HepG2 (cell line): ENCODE data around the gene KLHL35. TPM values are rescaled to one million over a fixed set of nuclear protein-coding genes. Genes with fewer than 3 reads are reported as not detected.

Source experiments
- ATAC-seq: fragments of 200-7000 bp; cut with Tn5 transposase; 3 replicates; pipeline ENCODE4 v1.9.1; 2020; ENCODE audit warnings: mild to moderate bottlenecking, moderate library complexity
- BruUV-seq: library from RNA; stranded (reverse); fragments of 400-500 nt; replicated peaks from 2 replicates; lab custom pipeline; 2021; lab: Mats Ljungman, UMichigan
- CTCF ChIA-PET: fragments of 300-600 bp; formaldehyde crosslinking; extraction: SDS; loops from one replicate; lab custom pipeline; 2021; ENCODE audit warnings: low total read pairs, inconsistent platforms, low intra/inter-chr PET ratio; lab: Yijun Ruan, JAX
- POLR2A ChIA-PET: fragments of 350-600 bp; sonication (Branson Sonifier 250); formaldehyde crosslinking; loops from one replicate; lab custom pipeline; 2020; ENCODE audit warnings: antibody characterized with exemption, inconsistent platforms; lab: Yijun Ruan, JAX
- DNase-seq: peaks from one replicate; pipeline ENCODE4 v3.0.0-alpha.2; 2015; ENCODE audit warnings: low spot score
- FAIRE-seq: peaks from 3 replicates; lab custom pipeline; 2011; peaks lifted over from hg19 to GRCh38; lab: Jason Lieb, UNC
- H2AFZ ChIP-seq: one replicate; pipeline ENCODE4 v1.6.1; 2011; ENCODE audit warnings: low read length, inconsistent platforms
- H3K27ac ChIP-seq: fragments of 300-600 bp; 3 replicates; pipeline ENCODE4 v1.8.0; 2011; ENCODE audit warnings: mixed run types, mild to moderate bottlenecking, mixed read lengths, low read length, inconsistent platforms; ENCODE audit not compliant: insufficient read depth; ENCODE audit errors: extremely low read length
- H3K27me3 ChIP-seq, 2 experiments: fragments of 200-600 bp in 1 of 2; 2 replicates in 1 of 2; 3 replicates in 1 of 2; pipeline versions ENCODE4 v1.6.0 to v1.8.0; 2011; ENCODE audit warnings: low read length in 2 of 2, mild to moderate bottlenecking in 2 of 2, moderate library complexity in 2 of 2, inconsistent platforms in 1 of 2; ENCODE audit not compliant: insufficient read depth in 2 of 2, control insufficient read depth in 1 of 2
- H3K36me3 ChIP-seq, 2 experiments: fragments of 200-600 bp in 1 of 2; replicated peaks in 1 of 2; 2 replicates in 1 of 2; 3 replicates in 1 of 2; pipeline versions ENCODE4 v1.5.1 to v1.8.0; 2011; ENCODE audit warnings: low read length in 2 of 2, inconsistent platforms in 1 of 2; ENCODE audit not compliant: insufficient read depth in 2 of 2, control insufficient read depth in 1 of 2
- H3K4me1 ChIP-seq: 2 replicates; pipeline ENCODE4 v1.5.1; 2012; ENCODE audit warnings: low read length, inconsistent platforms; ENCODE audit not compliant: insufficient read depth
- H3K4me2 ChIP-seq: 2 replicates; pipeline ENCODE4 v1.6.0; 2011; ENCODE audit warnings: low read depth, low read length, inconsistent platforms
- H3K4me3 ChIP-seq, 3 experiments: fragments of 200-600 bp in 1 of 3; sonication (generic), shearing (Covaris generic) in 1 of 3; replicated peaks in 1 of 3; 2 replicates each; pipeline ENCODE4 v1.5.1; 2011 to 2016; ENCODE audit warnings: low read length in 3 of 3, inconsistent platforms in 2 of 3, low read depth in 2 of 3, mild to moderate bottlenecking in 2 of 3, control low read depth in 1 of 3, mixed read lengths in 1 of 3; ENCODE audit not compliant: insufficient read depth in 1 of 3
- H3K79me2 ChIP-seq: one replicate; pipeline ENCODE4 v1.6.1; 2011; ENCODE audit warnings: low read length, inconsistent platforms; ENCODE audit not compliant: insufficient read depth
- H3K9ac ChIP-seq: 2 replicates; pipeline ENCODE4 v1.6.0; 2011; ENCODE audit warnings: mild to moderate bottlenecking, low read depth, low read length, inconsistent platforms; ENCODE audit not compliant: insufficient read depth
- H3K9me3 ChIP-seq: 2 replicates; pipeline ENCODE4 v1.5.1; 2012; ENCODE audit warnings: mild to moderate bottlenecking, low read length
- H4K20me1 ChIP-seq: 2 replicates; pipeline ENCODE4 v1.6.0; 2011; ENCODE audit warnings: inconsistent platforms, mild to moderate bottlenecking, low read length, moderate library complexity; ENCODE audit not compliant: insufficient read depth
- NFYB ChIP-seq: sonication (generic); formaldehyde crosslinking; IDR thresholded peaks from 2 replicates; pipeline ENCODE4 v1.4.0; 2020; ENCODE audit warnings: missing genetic modification reagents
- WGBS: methylation state at CpG from one replicate; pipeline ENCODE4 v1.1.6; 2017; ENCODE audit warnings: low lambda C conversion rate; 5-methylcytosine and 5-hydroxymethylcytosine counted together
- in situ Hi-C: cut with HindIII; loops from 2 replicates; pipeline ENCODE4 v1.10.0; 2017; ENCODE audit warnings: low pct_unique_long_range_greater_than_20kb; ENCODE audit not compliant: extremely low pct_ligation_motif_present
- intact Hi-C: fragments of 100-400 bp; cut with micrococcal nuclease; formaldehyde crosslinking; loops from one replicate; pipeline ENCODE4 v1.10.0; 2022; ENCODE audit not compliant: unreplicated experiment
- polyA plus RNA-seq, 8 experiments: library from polyadenylated mRNA; depleted of rRNA in 3 of 8; stranded (reverse) in 7 of 8; unstranded in 1 of 8; fragments of >200 nt; fragmentation: Illumina TruSeq in 4 of 8; extraction: Trizol in 4 of 8; gene quantifications; 2 replicates each; pipeline versions ENCODE4 v1.2.1 to v1.2.3, GENCODE V29; 2011 to 2016; ENCODE audit warnings: low read depth in 4 of 8, missing spikeins in 1 of 8, mixed read lengths in 1 of 8; ENCODE audit not compliant: insufficient read depth in 1 of 8
- small RNA-seq, 3 experiments: library from RNA; depleted of rRNA; stranded (forward); fragments of <200 nt; gene quantifications; one replicate each; pipeline ENCODE3, GENCODE V24; 2012; ENCODE audit warnings: low read depth in 2 of 3, low replicate concordance in 1 of 3; ENCODE audit not compliant: insufficient read length in 3 of 3, insufficient read depth in 2 of 3
- total RNA-seq, 5 experiments: library from RNA; depleted of rRNA; stranded (reverse); fragments of >200 nt; fragmentation: Illumina TruSeq; extraction: Trizol; gene quantifications; 2 replicates each; pipeline ENCODE4 v1.2.3, GENCODE V29; 2016; ENCODE audit warnings: low read depth in 1 of 5

Gene KLHL35
- total and polyA plus RNA-seq, 2 of the 13 experiments (the other 11 are each of a cell fraction or from before 2014, with no cell fraction given) = not detected

- Histone ChIP-seq H3K27ac (no peak overlapping the region), H3K4me2 (no peak overlapping the region), H3K27me3 (peaks cover 7 to 34% of the 10 kb centered on the region in 2 experiments), H3K36me3 (no peaks in the 10 kb centered on the region), H3K9me3 (no peaks in the 10 kb centered on the region), H2AFZ (no peak overlapping the region), H3K9ac (no peak overlapping the region), H3K79me2 (no peaks in the 10 kb centered on the region), H3K4me3 (no peak overlapping the region), H4K20me1 (peaks cover 4% of the 10 kb centered on the region; the same call in 1 of the 2 replicates), H3K4me1 (peaks cover 45% of the 10 kb centered on the region)
- in situ Hi-C loops = no loop called here
- POLR2A ChIA-PET = interaction anchor here (1.2 to 2.2 kb wide), 3 partner anchors 9 to 30 kb away, joined by 3 to 13 read pairs (median 4); no protein-coding TSS in a partner anchor
- WGBS = 35% methylated on average over 8 of the region's 8 CpGs
- TF ChIP-seq NFYB = no peak
- no TSS peak for BruUV-seq
- CTCF ChIA-PET = no interaction called here
- no peak for ATAC-seq
- intact Hi-C loops = no loop called here
- no peak for FAIRE-seq
- no peak for DNase-seq
Observed at GRCh38 chr11:75373201-75373600, 59.8 kb downstream of the KLHL35 start.

Small RNA genes within 50 kb of the gene (small RNA-seq; reads per million reads assigned to genes)
- gene SNORD15A (0 reads per million in 3 experiments), gene SNORD15B (97.7 to 556 (median 470) reads per million in 3 experiments)

Other genes with a start within 250 kb of the KLHL35 start
- gene TPBGL, start 192.4 kb downstream of the KLHL35 start, total RNA-seq (2016; rRNA removed; fragmentation: Illumina TruSeq; extraction: Trizol) = not detected in 2 replicates
- not detected in 2 replicates for gene TPBGL, start 192.4 kb downstream of the KLHL35 start, polyA plus RNA-seq (2011; rRNA removed)
- gene ARRB1, start 81.5 kb downstream of the KLHL35 start, total RNA-seq (2016; rRNA removed; fragmentation: Illumina TruSeq; extraction: Trizol) = 22.5 and 25.2 TPM in 2 replicates
- 35.7 and 35.9 TPM in 2 replicates for gene ARRB1, start 81.5 kb downstream of the KLHL35 start, polyA plus RNA-seq (2011; rRNA removed)
- 2,143 and 2,814 TPM in 2 replicates for gene RPS3, start 33.7 kb downstream of the KLHL35 start, total RNA-seq (2016; rRNA removed; fragmentation: Illumina TruSeq; extraction: Trizol)
- 3,295 and 3,616 TPM in 2 replicates for gene RPS3, start 33.7 kb downstream of the KLHL35 start, polyA plus RNA-seq (2011; rRNA removed)
- 35.8 and 67.5 TPM in 2 replicates for gene GDPD5, start 92.7 kb upstream of the KLHL35 start, total RNA-seq (2016; rRNA removed; fragmentation: Illumina TruSeq; extraction: Trizol)
- 55.0 and 55.2 TPM in 2 replicates for gene GDPD5, start 92.7 kb upstream of the KLHL35 start, polyA plus RNA-seq (2011; rRNA removed)
- 31.3 and 83.8 TPM in 2 replicates for gene SERPINH1, start 129.1 kb upstream of the KLHL35 start, total RNA-seq (2016; rRNA removed; fragmentation: Illumina TruSeq; extraction: Trizol)
- 83.6 and 101 TPM in 2 replicates for gene SERPINH1, start 129.1 kb upstream of the KLHL35 start, polyA plus RNA-seq (2011; rRNA removed)
- gene MAP6, start 235.8 kb upstream of the KLHL35 start, total RNA-seq (2016; rRNA removed; fragmentation: Illumina TruSeq; extraction: Trizol) = 0.04 TPM in 1 of 2 replicates, not detected in the other
- 0.01 TPM in 1 of 2 replicates, not detected in the other for gene MAP6, start 235.8 kb upstream of the KLHL35 start, polyA plus RNA-seq (2011; rRNA removed)